ENCODE data around the gene SLC8B1. TPM values are rescaled to one million over a fixed set of nuclear protein-coding genes. Genes with fewer than 3 reads are reported as not detected.

The SLC8B1 gene
- total and polyA plus RNA-seq, 2 of the 4 experiments (the other 2 are of a cell fraction), result 4.1 to 10.2 TPM

DNA sequence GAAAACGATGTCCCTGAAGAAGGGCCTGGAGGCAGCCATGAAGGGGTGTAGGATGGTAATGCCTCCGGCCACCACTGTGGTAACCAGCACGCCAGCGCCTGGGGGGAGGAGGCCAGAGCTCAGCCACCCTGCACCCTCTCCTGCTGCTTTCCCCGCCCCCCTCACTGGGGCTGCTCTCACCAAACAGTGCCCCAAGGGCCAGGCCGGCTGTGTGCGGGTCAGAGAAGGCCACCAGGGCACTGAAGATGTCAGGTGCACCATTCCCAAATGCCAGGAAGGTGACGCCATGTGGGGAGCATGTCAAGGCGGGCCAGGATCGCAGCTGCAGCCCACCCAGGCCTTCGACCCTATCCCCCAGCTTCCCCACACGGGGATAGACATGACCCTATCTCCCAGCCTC, 14.5 kb downstream of the SLC8B1 start:
- H2BK5ac ChIP-seq (ENCODE audit: low read depth, low read length, poor library complexity, severe bottlenecking), result no peak overlapping the region
- H3K4me2 ChIP-seq (ENCODE audit: low read depth, low read length), result no peak overlapping the region
- POLR2A ChIA-PET (ENCODE audit: unreplicated experiment), result no interaction called here
- no peak overlapping the region for H2AK5ac ChIP-seq (ENCODE audit: low read depth, low read length)
- H4K8ac ChIP-seq (ENCODE audit: low read depth in 2 of 2, low read length in 2 of 2), result no peak overlapping the region
- BruUV-seq (replicated peaks), result no TSS peak
- CTCF ChIA-PET, result no interaction called here
- intact Hi-C loops (cut with micrococcal nuclease) (no loop called here), in situ Hi-C loops (cut with MboI; ENCODE audit: low sequenced_read_pairs) (no loop called here), dilution Hi-C loops (cut with HindIII; ENCODE audit: low sequenced_read_pairs, unreplicated experiment) (no loop called here)
- no peak overlapping the region for H4K91ac ChIP-seq (ENCODE audit: insufficient read depth, low read depth, low read length)
- TF ChIP-seq MAZ (IDR thresholded peaks at IDR 0.05; ENCODE audit: borderline replicate concordance, low read depth, low read length) (no peak), CEBPB (IDR thresholded peaks at IDR 0.05; ENCODE audit: low read depth, low read length) (no peak), BHLHE40 (IDR thresholded peaks at IDR 0.05; ENCODE audit: low read depth, low read length) (no peak), MXI1 (IDR thresholded peaks at IDR 0.05; ENCODE audit: borderline replicate concordance, low read depth, low read length) (no peak)
- TF ChIP-seq, protein P1, sequence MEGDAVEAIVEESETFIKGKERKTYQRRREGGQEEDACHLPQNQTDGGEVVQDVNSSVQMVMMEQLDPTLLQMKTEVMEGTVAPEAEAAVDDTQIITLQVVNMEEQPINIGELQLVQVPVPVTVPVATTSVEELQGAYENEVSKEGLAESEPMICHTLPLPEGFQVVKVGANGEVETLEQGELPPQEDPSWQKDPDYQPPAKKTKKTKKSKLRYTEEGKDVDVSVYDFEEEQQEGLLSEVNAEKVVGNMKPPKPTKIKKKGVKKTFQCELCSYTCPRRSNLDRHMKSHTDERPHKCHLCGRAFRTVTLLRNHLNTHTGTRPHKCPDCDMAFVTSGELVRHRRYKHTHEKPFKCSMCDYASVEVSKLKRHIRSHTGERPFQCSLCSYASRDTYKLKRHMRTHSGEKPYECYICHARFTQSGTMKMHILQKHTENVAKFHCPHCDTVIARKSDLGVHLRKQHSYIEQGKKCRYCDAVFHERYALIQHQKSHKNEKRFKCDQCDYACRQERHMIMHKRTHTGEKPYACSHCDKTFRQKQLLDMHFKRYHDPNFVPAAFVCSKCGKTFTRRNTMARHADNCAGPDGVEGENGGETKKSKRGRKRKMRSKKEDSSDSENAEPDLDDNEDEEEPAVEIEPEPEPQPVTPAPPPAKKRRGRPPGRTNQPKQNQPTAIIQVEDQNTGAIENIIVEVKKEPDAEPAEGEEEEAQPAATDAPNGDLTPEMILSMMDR (conservative IDR thresholded peaks at IDR 0.05; ENCODE audit: low read depth, low read length), result no peak
- TF ChIP-seq, protein P2, sequence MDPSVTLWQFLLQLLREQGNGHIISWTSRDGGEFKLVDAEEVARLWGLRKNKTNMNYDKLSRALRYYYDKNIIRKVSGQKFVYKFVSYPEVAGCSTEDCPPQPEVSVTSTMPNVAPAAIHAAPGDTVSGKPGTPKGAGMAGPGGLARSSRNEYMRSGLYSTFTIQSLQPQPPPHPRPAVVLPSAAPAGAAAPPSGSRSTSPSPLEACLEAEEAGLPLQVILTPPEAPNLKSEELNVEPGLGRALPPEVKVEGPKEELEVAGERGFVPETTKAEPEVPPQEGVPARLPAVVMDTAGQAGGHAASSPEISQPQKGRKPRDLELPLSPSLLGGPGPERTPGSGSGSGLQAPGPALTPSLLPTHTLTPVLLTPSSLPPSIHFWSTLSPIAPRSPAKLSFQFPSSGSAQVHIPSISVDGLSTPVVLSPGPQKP (IDR thresholded peaks at IDR 0.05; ENCODE audit: borderline replicate concordance, low read depth, low read length), result no peak
- peaks cover 2% of the 10 kb centered on the region; the same call in 1 of the 2 replicates for H3K4me1 ChIP-seq (ENCODE audit: control insufficient read depth, insufficient read depth, low read length)
- H3K9me3 ChIP-seq (ENCODE audit: control insufficient read depth, insufficient read depth, low read length), result peaks cover 2% of the 10 kb centered on the region; the same call in 1 of the 2 replicates
- 67% methylated on average over 2 of the region's 12 CpGs; no CpG with 5 or more reads in 1 of the 2 experiments for WGBS, 2 experiments (ENCODE audit: extremely low coverage in 2 of 2, insufficient read length in 1 of 2)
- no peak overlapping the region for H3K23ac ChIP-seq (ENCODE audit: low read depth, low read length)
- no peak overlapping the region for H2BK15ac ChIP-seq (ENCODE audit: low read depth, low read length)
- no peak overlapping the region for H2BK120ac ChIP-seq (ENCODE audit: low read depth, low read length)
- ATAC-seq (ENCODE audit: low read depth) (no peak), DNase-seq (no peak)
- H2AK9ac ChIP-seq (replicated peaks; ENCODE audit: low read depth, low read length, poor library complexity), result no peak overlapping the region
- no peak overlapping the region for H3K56ac ChIP-seq (ENCODE audit: extremely low read depth, insufficient read depth, low read length)
- H3K18ac ChIP-seq (ENCODE audit: low read depth, low read length), result no peak overlapping the region
- no peak overlapping the region for H3K4ac ChIP-seq (ENCODE audit: low read depth, low read length)
- H4K5ac ChIP-seq (ENCODE audit: low read depth, low read length), result no peak overlapping the region
- H3K4me3 ChIP-seq (ENCODE audit: insufficient read depth, low read depth, low read length), result no peak overlapping the region
- H3K79me1 ChIP-seq (ENCODE audit: low read depth in 1 of 2, low read length in 2 of 2), result peaks cover 3 to 7% of the 10 kb centered on the region in 2 experiments; a peak in 2 of 4 replicates
- no peak overlapping the region for H3K14ac ChIP-seq (replicated peaks; ENCODE audit: low read depth, low read length)
- H2AFZ ChIP-seq (replicated peaks; ENCODE audit: low read length, poor library complexity), result no peak overlapping the region
- no peak overlapping the region for H3K9ac ChIP-seq (ENCODE audit: low read depth, low read length)
- peaks cover 8% of the 10 kb centered on the region; the same call in 1 of the 2 replicates for H3K9me1 ChIP-seq (ENCODE audit: insufficient read depth, low read length)
- peaks cover 10% of the 10 kb centered on the region for H3K36me3 ChIP-seq (ENCODE audit: control insufficient read depth, insufficient read depth, low read length)
- H4K20me1 ChIP-seq (ENCODE audit: insufficient read depth, low read length), result no peaks in the 10 kb centered on the region
- H3K27ac ChIP-seq (ENCODE audit: insufficient read depth, low read length), result no peak overlapping the region
- no peaks in the 10 kb centered on the region for H3K27me3 ChIP-seq (ENCODE audit: control insufficient read depth, insufficient read depth, low read length)
- no peak overlapping the region for H2BK20ac ChIP-seq (ENCODE audit: low read depth, low read length)

Data from IMR-90 (cell line).